CD4-positive, alpha-beta T cell (primary cell): ENCODE results near the gene SAMD5. TPM values are rescaled to one million over a fixed set of nuclear protein-coding genes. Genes with fewer than 3 reads are reported as not detected.

Experiments
- ATAC-seq: fragments of 200-7000 bp; cut with Tn5 transposase; one replicate; pipeline ENCODE4 v1.10.0; 2022; ENCODE audit warnings: mild to moderate bottlenecking; ENCODE audit not compliant: poor library complexity
- CTCF ChIA-PET: fragments of 350-600 bp; sonication (Branson Sonifier 250); formaldehyde crosslinking; loops from one replicate; lab custom pipeline; 2021; ENCODE audit warnings: antibody characterized with exemption, inconsistent platforms; lab: Charles Lee
- POLR2A ChIA-PET: fragments of 350-600 bp; sonication (Branson Sonifier 250); formaldehyde crosslinking; loops from one replicate; lab custom pipeline; 2021; ENCODE audit warnings: antibody characterized with exemption, inconsistent platforms; lab: Charles Lee
- DNase-seq, 14 experiments: peaks; one replicate each; pipeline ENCODE4 v3.0.0-alpha.2; 2013 to 2020; ENCODE audit warnings: mixed read lengths in 2 of 14
- H3K27ac ChIP-seq, 2 donors: one replicate each; pipeline versions ENCODE4 v1.5.1 to v1.7.0; 2013; ENCODE audit warnings: low read length in 2 of 2, low read depth in 1 of 2, mild to moderate bottlenecking in 1 of 2
- H3K27me3 ChIP-seq, 2 experiments: 1 replicate in 1 of 2; 2 replicates in 1 of 2; pipeline versions ENCODE4 v1.6.1 to v1.7.0; 2013; ENCODE audit warnings: low read length in 2 of 2, control low read depth in 1 of 2, mild to moderate bottlenecking in 1 of 2, moderate library complexity in 1 of 2; ENCODE audit not compliant: insufficient read depth in 2 of 2, control insufficient read depth in 1 of 2
- H3K36me3 ChIP-seq: one replicate; pipeline ENCODE4 v1.6.1; 2013; ENCODE audit warnings: low read length, control low read depth; ENCODE audit not compliant: insufficient read depth
- H3K4me1 ChIP-seq: one replicate; pipeline ENCODE4 v1.6.1; 2013; ENCODE audit warnings: low read length, control low read depth; ENCODE audit not compliant: insufficient read depth
- H3K4me3 ChIP-seq: one replicate; pipeline ENCODE4 v1.5.1; 2013; ENCODE audit warnings: mild to moderate bottlenecking, low read length, moderate library complexity
- H3K9me3 ChIP-seq, 2 experiments: 1 replicate in 1 of 2; 2 replicates in 1 of 2; pipeline versions ENCODE4 v1.6.1 to v1.7.0; 2013; ENCODE audit warnings: low read length in 2 of 2, mild to moderate bottlenecking in 2 of 2, control low read depth in 1 of 2, moderate library complexity in 1 of 2; ENCODE audit not compliant: control insufficient read depth in 1 of 2, insufficient read depth in 1 of 2
- H3K27ac Mint-ChIP-seq: one replicate; pipeline ENCODE4 v1.8.0; 2020; ENCODE audit warnings: mixed read lengths
- H3K27me3 Mint-ChIP-seq: one replicate; pipeline ENCODE4 v1.8.0; 2021; ENCODE audit warnings: mixed read lengths
- H3K36me3 Mint-ChIP-seq: one replicate; pipeline ENCODE4 v1.8.0; 2021; ENCODE audit warnings: low read depth, mixed read lengths
- H3K4me1 Mint-ChIP-seq: one replicate; pipeline ENCODE4 v1.8.0; 2021; ENCODE audit warnings: low read depth, mixed read lengths
- H3K4me3 Mint-ChIP-seq: one replicate; pipeline ENCODE4 v1.8.0; 2020; ENCODE audit warnings: mild to moderate bottlenecking, mixed read lengths
- H3K9me3 Mint-ChIP-seq: one replicate; pipeline ENCODE4 v1.8.0; 2020; ENCODE audit warnings: mixed read lengths
- CTCF ChIP-seq: fragments of 200-600 bp; IDR thresholded peaks from one replicate; pipeline ENCODE4 v1.8.0; 2022; ENCODE audit warnings: antibody characterized with exemption, mild to moderate bottlenecking
- intact Hi-C, 2 experiments: fragments of 100-400 bp; cut with DNase I in 1 of 2; cut with micrococcal nuclease in 1 of 2; formaldehyde crosslinking; loops; one replicate each; pipeline versions ENCODE4 v1.15.1 to v1.9.0; 2023 to 2025; cut with DNase I, micrococcal nuclease
- total RNA-seq, 174 experiments: library from RNA in 2 of 174; stranded (reverse) in 2 of 174; gene quantifications; one replicate each; pipeline ENCODE4 v1.2.3 and lab custom pipeline; 2021 to 2026

Gene SAMD5
- total RNA-seq, 2 experiments from 2014 or later: not detected

GRCh38 chr6:147564556-147564955, 56.1 kb downstream of the SAMD5 start:
- ATAC-seq (no peak), DNase-seq (no peak)
- no peak for TF ChIP-seq CTCF
- Mint-ChIP-seq H3K27me3 (peaks cover 9% of the 10 kb centered on the region), H3K36me3 (no peaks in the 10 kb centered on the region), H3K9me3 (no peaks in the 10 kb centered on the region), H3K27ac (no peak overlapping the region), H3K4me3 (no peak overlapping the region), H3K4me1 (no peaks in the 10 kb centered on the region)
- intact Hi-C loops: no loop called here
- peaks cover 0 to 3% of the 10 kb centered on the region in 2 experiments for H3K9me3 ChIP-seq
- ChIA-PET POLR2A (no interaction called here), CTCF (no interaction called here)
- no peaks in the 10 kb centered on the region for H3K4me1 ChIP-seq
- no peaks in the 10 kb centered on the region for H3K27me3 ChIP-seq
- H3K4me3 ChIP-seq: no peak overlapping the region
- H3K27ac ChIP-seq: no peak overlapping the region
- H3K36me3 ChIP-seq: no peaks in the 10 kb centered on the region

GRCh38 chr6:147566244-147566898, 57.9 kb downstream of the SAMD5 start:
- Histone ChIP-seq H3K27me3 (no peaks in the 10 kb centered on the region), H3K4me3 (no peak overlapping the region), H3K36me3 (no peaks in the 10 kb centered on the region), H3K4me1 (no peaks in the 10 kb centered on the region), H3K9me3 (peaks cover 0 to 3% of the 10 kb centered on the region in 2 experiments), H3K27ac (no peak overlapping the region)
- Mint-ChIP-seq H3K36me3 (no peaks in the 10 kb centered on the region), H3K27me3 (peaks cover 3% of the 10 kb centered on the region), H3K27ac (no peak overlapping the region), H3K4me1 (no peaks in the 10 kb centered on the region), H3K4me3 (no peak overlapping the region), H3K9me3 (no peaks in the 10 kb centered on the region)
- TF ChIP-seq CTCF: no peak
- intact Hi-C loops: no loop called here
- CTCF ChIA-PET: no interaction called here
- DNase-seq (no peak), ATAC-seq (no peak)
- POLR2A ChIA-PET: no interaction called here

- no peak for TF ChIP-seq CTCF
- no peaks in the 10 kb centered on the region for H3K36me3 ChIP-seq
- ATAC-seq (no peak), DNase-seq (no peak)
- ChIA-PET POLR2A (interaction anchor here (0.7 kb wide), 1 partner anchor 625 kb away, joined by 3 read pairs; no protein-coding TSS in a partner anchor), CTCF (no interaction called here)
- Mint-ChIP-seq H3K27ac (no peak overlapping the region), H3K36me3 (no peaks in the 10 kb centered on the region), H3K4me1 (no peaks in the 10 kb centered on the region), H3K27me3 (peaks cover 3% of the 10 kb centered on the region), H3K9me3 (no peaks in the 10 kb centered on the region), H3K4me3 (no peak overlapping the region)
- peaks cover 0 to 3% of the 10 kb centered on the region in 2 experiments for H3K9me3 ChIP-seq
- no peak overlapping the region for H3K27ac ChIP-seq
- intact Hi-C loops: no loop called here
- H3K27me3 ChIP-seq: no peaks in the 10 kb centered on the region
- H3K4me1 ChIP-seq: no peaks in the 10 kb centered on the region
- H3K4me3 ChIP-seq: no peak overlapping the region
Measured at GRCh38 chr6:147567141-147567805, 58.8 kb downstream of the SAMD5 start.
